SK-N-SH treated with all-trans-retinoic acid at 6 μM for 48 hours (cell line): ENCODE measurements around the gene TPM1.
A peak's percentile ranks its signal among the peaks of the same experiment; 100 is the strongest.

Experiments used
- ATAC-seq: fragments of 200-7000 bp; cut with Tn5 transposase; 3 replicates; pipeline ENCODE4 v1.9.1; 2020; ENCODE audit warnings: mild to moderate bottlenecking, moderate library complexity
- ARNTL ChIP-seq: fragments of 450-650 bp; formaldehyde crosslinking; IDR thresholded peaks from 2 replicates; pipeline ENCODE4 v1.5.0; 2020; ENCODE audit warnings: low read depth, mild to moderate bottlenecking, moderate library complexity, borderline replicate concordance
- BACH2 ChIP-seq: fragments of 250-450 bp; sonication (Bioruptor Pico); IDR thresholded peaks from 2 replicates; pipeline ENCODE4 v1.9.0; 2021; ENCODE audit warnings: mild to moderate bottlenecking, borderline replicate concordance
- CSDC2 ChIP-seq: fragments of 250-450 bp; sonication (Bioruptor Pico); IDR thresholded peaks from 2 replicates; pipeline ENCODE4 v1.5.0; 2020; ENCODE audit warnings: mild to moderate bottlenecking, moderate library complexity
- ESRRG ChIP-seq: fragments of 250-450 bp; sonication (Bioruptor Pico); IDR thresholded peaks from 2 replicates; pipeline ENCODE4 v1.6.1; 2021; ENCODE audit warnings: mild to moderate bottlenecking
- GLIS3 ChIP-seq: fragments of 250-450 bp; sonication (Bioruptor Pico); IDR thresholded peaks from 2 replicates; pipeline ENCODE4 v1.5.0; 2020; ENCODE audit warnings: mild to moderate bottlenecking, moderate library complexity
- PPARA ChIP-seq: fragments of 250-450 bp; sonication (Bioruptor Pico); IDR thresholded peaks from 2 replicates; pipeline ENCODE4 v1.5.0; 2020; ENCODE audit warnings: mild to moderate bottlenecking, borderline replicate concordance
- RARB ChIP-seq: fragments of 250-450 bp; sonication (Bioruptor Pico); IDR thresholded peaks from 2 replicates; pipeline ENCODE4 v1.8.0; 2021; ENCODE audit warnings: mild to moderate bottlenecking, moderate library complexity
- ZC3H10 ChIP-seq: fragments of 250-450 bp; sonication (Bioruptor Pico); IDR thresholded peaks from 2 replicates; pipeline ENCODE4 v1.5.1; 2021; ENCODE audit warnings: mild to moderate bottlenecking, moderate library complexity
- ZFP3 ChIP-seq: fragments of 250-450 bp; sonication (Bioruptor Pico); IDR thresholded peaks from 2 replicates; pipeline ENCODE4 v1.5.0; 2020; ENCODE audit warnings: mild to moderate bottlenecking, moderate library complexity
- ZFP30 ChIP-seq: fragments of 450-650 bp; formaldehyde crosslinking; IDR thresholded peaks from 2 replicates; pipeline ENCODE4 v1.5.0; 2022; ENCODE audit warnings: mild to moderate bottlenecking, moderate library complexity
- ZNF70 ChIP-seq: fragments of 450-650 bp; formaldehyde crosslinking; IDR thresholded peaks from 2 replicates; pipeline ENCODE4 v1.5.0; 2020; ENCODE audit warnings: mild to moderate bottlenecking, moderate library complexity
- ZNF8 ChIP-seq: fragments of 450-650 bp; formaldehyde crosslinking; IDR thresholded peaks from 2 replicates; pipeline ENCODE4 v1.5.0; 2020; ENCODE audit warnings: mild to moderate bottlenecking, moderate library complexity
- TF ChIP-seq, protein P1 (sequence below): fragments of 250-450 bp; sonication (Bioruptor Pico); IDR thresholded peaks from 2 replicates; pipeline ENCODE4 v1.8.0; 2020; ENCODE audit warnings: mild to moderate bottlenecking, moderate library complexity, borderline replicate concordance
- TF ChIP-seq, protein P2 (sequence below): fragments of 250-450 bp; sonication (Bioruptor Pico); IDR thresholded peaks from 2 replicates; pipeline ENCODE4 v1.5.1; 2020; ENCODE audit warnings: low read depth, mild to moderate bottlenecking, moderate library complexity
- TF ChIP-seq, protein P3 (sequence below): fragments of 250-450 bp; sonication (Bioruptor Pico); IDR thresholded peaks from 2 replicates; pipeline ENCODE4 v1.5.1; 2021; ENCODE audit warnings: mild to moderate bottlenecking, moderate library complexity

TPM1 gene

GRCh38 chr15:63070681-63071129 is 28.2 kb downstream of the TPM1 start:
- TF ChIP-seq, protein P1, sequence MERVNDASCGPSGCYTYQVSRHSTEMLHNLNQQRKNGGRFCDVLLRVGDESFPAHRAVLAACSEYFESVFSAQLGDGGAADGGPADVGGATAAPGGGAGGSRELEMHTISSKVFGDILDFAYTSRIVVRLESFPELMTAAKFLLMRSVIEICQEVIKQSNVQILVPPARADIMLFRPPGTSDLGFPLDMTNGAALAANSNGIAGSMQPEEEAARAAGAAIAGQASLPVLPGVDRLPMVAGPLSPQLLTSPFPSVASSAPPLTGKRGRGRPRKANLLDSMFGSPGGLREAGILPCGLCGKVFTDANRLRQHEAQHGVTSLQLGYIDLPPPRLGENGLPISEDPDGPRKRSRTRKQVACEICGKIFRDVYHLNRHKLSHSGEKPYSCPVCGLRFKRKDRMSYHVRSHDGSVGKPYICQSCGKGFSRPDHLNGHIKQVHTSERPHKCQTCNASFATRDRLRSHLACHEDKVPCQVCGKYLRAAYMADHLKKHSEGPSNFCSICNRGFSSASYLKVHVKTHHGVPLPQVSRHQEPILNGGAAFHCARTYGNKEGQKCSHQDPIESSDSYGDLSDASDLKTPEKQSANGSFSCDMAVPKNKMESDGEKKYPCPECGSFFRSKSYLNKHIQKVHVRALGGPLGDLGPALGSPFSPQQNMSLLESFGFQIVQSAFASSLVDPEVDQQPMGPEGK (CRISPR knock-in tag), result no peak
- peak; percentile 44; the same call in 1 of the 2 replicates for TF ChIP-seq ZFP3 (CRISPR knock-in tag)
- 0 out of 2 replicates have a peak, but pooled peaks have one; percentile 18 for TF ChIP-seq GLIS3
- TF ChIP-seq BACH2 (CRISPR knock-in tag), result no peak
- no peak for ATAC-seq

DNA sequence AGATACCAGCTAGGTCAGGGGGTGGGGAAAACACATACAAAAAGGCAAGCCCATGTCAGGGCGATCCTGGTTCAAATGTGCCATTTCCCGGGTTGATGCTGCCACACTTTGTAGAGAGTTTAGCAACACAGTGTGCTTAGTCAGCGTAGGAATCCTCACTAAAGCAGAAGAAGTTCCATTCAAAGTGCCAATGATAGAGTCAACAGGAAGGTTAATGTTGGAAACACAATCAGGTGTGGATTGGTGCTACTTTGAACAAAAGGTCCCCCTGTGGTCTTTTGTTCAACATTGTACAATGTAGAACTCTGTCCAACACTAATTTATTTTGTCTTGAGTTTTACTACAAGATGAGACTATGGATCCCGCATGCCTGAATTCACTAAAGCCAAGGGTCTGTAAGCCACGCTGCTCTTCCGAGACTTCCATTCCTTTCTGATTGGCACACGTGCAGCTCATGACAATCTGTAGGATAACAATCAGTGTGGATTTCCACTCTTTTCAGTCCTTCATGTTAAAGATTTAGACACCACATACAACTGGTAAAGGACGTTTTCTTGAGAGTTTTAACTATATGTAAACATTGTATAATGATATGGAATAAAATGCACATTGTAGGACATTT is 28.9 kb downstream of the TPM1 start:
- TF ChIP-seq CSDC2, result no peak
- no peak for TF ChIP-seq BACH2 (CRISPR knock-in tag)
- peak; percentile 80; the same call in 1 of the 2 replicates for TF ChIP-seq GLIS3
- no peak for TF ChIP-seq PPARA (CRISPR knock-in tag)
- TF ChIP-seq, protein P1 (CRISPR knock-in tag), result no peak
- ATAC-seq, result no peak

GRCh38 chr15:63072023-63072650 is 29.6 kb downstream of the TPM1 start:
- TF ChIP-seq, protein P1 (CRISPR knock-in tag), result peak; percentile 15; the same call in 1 of the 2 replicates
- TF ChIP-seq, protein P2, sequence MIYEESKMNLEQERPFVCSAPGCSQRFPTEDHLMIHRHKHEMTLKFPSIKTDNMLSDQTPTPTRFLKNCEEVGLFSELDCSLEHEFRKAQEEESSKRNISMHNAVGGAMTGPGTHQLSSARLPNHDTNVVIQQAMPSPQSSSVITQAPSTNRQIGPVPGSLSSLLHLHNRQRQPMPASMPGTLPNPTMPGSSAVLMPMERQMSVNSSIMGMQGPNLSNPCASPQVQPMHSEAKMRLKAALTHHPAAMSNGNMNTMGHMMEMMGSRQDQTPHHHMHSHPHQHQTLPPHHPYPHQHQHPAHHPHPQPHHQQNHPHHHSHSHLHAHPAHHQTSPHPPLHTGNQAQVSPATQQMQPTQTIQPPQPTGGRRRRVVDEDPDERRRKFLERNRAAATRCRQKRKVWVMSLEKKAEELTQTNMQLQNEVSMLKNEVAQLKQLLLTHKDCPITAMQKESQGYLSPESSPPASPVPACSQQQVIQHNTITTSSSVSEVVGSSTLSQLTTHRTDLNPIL (CRISPR knock-in tag), result 0 out of 2 replicates have a peak, but pooled peaks have one; percentile 12
- TF ChIP-seq RARB (CRISPR knock-in tag), result peak; percentile 52; the same call in 1 of the 2 replicates
- no peak for TF ChIP-seq ESRRG (CRISPR knock-in tag)
- no peak for ATAC-seq

DNA sequence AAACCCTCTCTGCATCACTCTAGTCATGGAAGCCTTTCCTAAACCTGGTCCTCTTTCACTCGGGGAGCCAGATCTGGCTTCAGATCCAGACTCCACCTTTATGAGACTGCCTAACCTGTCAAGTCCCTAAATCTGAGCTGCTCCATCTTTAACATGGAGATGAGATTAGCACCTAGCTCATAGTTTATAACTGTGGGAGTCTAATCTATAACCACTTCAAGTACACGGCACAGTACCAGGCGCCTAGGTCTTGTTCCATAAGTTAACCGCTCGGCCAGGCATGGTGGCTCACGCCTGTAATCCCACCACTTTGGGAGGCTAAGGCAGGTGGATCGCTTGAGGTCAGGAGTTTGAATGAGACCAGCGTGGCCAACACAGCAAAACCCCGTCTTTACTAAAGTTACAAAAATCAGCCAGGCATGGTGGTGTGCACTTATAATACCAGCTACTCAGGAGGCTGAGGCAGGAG is 30.3 kb downstream of the TPM1 start:
- TF ChIP-seq BACH2 (CRISPR knock-in tag) (no peak), ESRRG (CRISPR knock-in tag) (no peak), ZFP3 (CRISPR knock-in tag) (no peak), GLIS3 (no peak), ZNF70 (CRISPR knock-in tag) (no peak), ZNF8 (CRISPR knock-in tag) (no peak), ARNTL (CRISPR knock-in tag) (no peak), ZFP30 (CRISPR knock-in tag) (no peak), ZC3H10 (CRISPR knock-in tag) (0 out of 2 replicates have a peak, but pooled peaks have one; percentile 56)
- TF ChIP-seq, protein P3, sequence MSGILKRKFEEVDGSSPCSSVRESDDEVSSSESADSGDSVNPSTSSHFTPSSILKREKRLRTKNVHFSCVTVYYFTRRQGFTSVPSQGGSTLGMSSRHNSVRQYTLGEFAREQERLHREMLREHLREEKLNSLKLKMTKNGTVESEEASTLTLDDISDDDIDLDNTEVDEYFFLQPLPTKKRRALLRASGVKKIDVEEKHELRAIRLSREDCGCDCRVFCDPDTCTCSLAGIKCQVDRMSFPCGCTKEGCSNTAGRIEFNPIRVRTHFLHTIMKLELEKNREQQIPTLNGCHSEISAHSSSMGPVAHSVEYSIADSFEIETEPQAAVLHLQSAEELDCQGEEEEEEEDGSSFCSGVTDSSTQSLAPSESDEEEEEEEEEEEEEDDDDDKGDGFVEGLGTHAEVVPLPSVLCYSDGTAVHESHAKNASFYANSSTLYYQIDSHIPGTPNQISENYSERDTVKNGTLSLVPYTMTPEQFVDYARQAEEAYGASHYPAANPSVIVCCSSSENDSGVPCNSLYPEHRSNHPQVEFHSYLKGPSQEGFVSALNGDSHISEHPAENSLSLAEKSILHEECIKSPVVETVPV (CRISPR knock-in tag), result 0 out of 2 replicates have a peak, but pooled peaks have one; percentile 11
- TF ChIP-seq, protein P1 (CRISPR knock-in tag), result no peak
- ATAC-seq, result peak; percentile 0; the same call in 2 of the 3 replicates
